BJ (cell line): ENCODE data around the gene ZNF507. TPM values are rescaled to one million over a fixed set of nuclear protein-coding genes. Genes with fewer than 3 reads are reported as not detected.

Experiments
- CTCF ChIA-PET: fragments of 350-600 bp; formaldehyde crosslinking; extraction: SDS; loops from one replicate; lab custom pipeline; 2021; ENCODE audit warnings: antibody characterized with exemption, inconsistent platforms; lab: Yijun Ruan, JAX
- POLR2A ChIA-PET: fragments of 300-600 bp; sonication (Branson Sonifier 250); formaldehyde crosslinking; extraction: SDS; loops from one replicate; lab custom pipeline; 2021; ENCODE audit warnings: antibody characterized with exemption; lab: Charles Lee
- DNase-seq: peaks from one replicate; pipeline ENCODE4 v3.0.0-alpha.2; 2011; ENCODE audit warnings: low read depth
- H3K27me3 ChIP-seq: 2 replicates; pipeline ENCODE4 v1.6.0; 2011; ENCODE audit warnings: low read length; ENCODE audit not compliant: control insufficient read depth, insufficient read depth
- H3K36me3 ChIP-seq: 2 replicates; pipeline ENCODE4 v1.5.1; 2011; ENCODE audit warnings: low read length; ENCODE audit not compliant: control insufficient read depth, insufficient read depth
- H3K4me3 ChIP-seq: 2 replicates; pipeline ENCODE4 v1.5.1; 2011; ENCODE audit warnings: low read depth, mild to moderate bottlenecking, control low read depth, low read length
- polyA plus RNA-seq: library from polyadenylated mRNA; depleted of rRNA; stranded (reverse); fragments of >200 nt; gene quantifications from 2 replicates; pipeline ENCODE4 v1.2.3, GENCODE V29; 2011
- TF ChIP-seq, protein P1 (sequence below): IDR thresholded peaks from 2 replicates; pipeline ENCODE4 v1.5.1; 2011; ENCODE audit warnings: low read depth, mild to moderate bottlenecking, control low read depth, inconsistent platforms, low read length, moderate library complexity; ENCODE audit not compliant: insufficient read depth

ZNF507 gene
- polyA plus RNA-seq, 1 experiment, result 6.7 TPM

DNA sequence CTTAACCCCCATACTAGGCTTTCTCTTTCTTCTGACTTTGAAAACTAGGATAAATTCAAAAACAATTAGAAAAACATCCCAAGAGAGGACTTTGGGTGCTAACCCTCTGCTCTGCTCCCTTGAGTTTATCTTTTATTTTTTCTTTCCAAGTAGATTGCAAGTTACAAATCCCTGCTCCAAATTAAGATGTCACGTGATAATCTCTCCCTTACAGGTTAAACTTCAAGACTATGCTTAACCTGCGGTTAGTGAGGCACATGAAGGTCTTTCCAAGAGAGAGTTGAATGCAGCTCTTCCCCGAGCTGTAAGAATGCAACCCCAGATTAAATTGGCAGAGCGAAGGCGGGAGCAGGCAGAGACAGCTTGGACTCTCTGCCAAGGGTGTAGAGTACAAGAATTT is 12.2 kb upstream of the ZNF507 start:
- ChIA-PET CTCF (no interaction called here), POLR2A (no interaction called here)
- DNase-seq, result no peak

DNA sequence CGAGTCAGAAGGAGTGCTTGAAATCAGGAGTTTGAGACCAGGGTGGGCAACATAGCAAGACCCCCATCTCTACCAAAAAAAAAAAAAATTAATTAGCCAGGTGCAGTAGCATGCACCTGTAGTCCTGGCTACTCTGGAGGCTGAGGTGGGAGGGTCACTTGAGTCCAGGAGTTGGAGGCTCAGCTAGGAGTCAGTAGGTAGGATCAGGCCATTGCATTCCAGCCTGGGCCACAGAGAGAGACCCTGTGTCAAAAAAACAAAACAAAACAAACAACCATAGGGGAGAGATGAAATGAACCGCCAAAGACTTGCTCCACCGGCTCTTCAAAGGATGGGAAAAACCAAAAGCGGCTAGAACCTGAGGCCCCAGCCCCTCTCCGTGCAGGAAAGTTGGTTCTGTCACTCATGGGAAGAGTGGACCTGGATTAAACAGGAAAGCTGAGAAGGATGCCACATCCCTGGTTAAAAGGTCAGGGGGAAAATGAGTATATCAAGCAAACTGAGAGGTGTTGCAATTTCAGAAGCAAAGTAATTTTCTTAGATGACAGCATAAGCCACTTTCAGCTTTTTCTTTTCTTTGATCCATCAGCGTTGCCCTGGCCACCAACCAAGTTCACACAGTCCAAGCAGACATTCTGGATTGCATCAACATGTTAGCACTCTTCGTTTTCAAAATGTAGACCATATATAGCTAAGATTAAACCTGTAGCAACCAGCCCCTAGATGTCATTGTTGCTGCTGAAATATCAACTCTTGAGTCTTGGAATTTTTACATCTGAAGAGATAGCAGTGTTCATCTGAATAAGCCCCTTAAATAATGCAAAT is 8.9 kb upstream of the ZNF507 start:
- TF ChIP-seq, protein P1, sequence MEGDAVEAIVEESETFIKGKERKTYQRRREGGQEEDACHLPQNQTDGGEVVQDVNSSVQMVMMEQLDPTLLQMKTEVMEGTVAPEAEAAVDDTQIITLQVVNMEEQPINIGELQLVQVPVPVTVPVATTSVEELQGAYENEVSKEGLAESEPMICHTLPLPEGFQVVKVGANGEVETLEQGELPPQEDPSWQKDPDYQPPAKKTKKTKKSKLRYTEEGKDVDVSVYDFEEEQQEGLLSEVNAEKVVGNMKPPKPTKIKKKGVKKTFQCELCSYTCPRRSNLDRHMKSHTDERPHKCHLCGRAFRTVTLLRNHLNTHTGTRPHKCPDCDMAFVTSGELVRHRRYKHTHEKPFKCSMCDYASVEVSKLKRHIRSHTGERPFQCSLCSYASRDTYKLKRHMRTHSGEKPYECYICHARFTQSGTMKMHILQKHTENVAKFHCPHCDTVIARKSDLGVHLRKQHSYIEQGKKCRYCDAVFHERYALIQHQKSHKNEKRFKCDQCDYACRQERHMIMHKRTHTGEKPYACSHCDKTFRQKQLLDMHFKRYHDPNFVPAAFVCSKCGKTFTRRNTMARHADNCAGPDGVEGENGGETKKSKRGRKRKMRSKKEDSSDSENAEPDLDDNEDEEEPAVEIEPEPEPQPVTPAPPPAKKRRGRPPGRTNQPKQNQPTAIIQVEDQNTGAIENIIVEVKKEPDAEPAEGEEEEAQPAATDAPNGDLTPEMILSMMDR, result peak; percentile 14; the same call in 1 of the 2 replicates
- DNase-seq, result no peak
- POLR2A ChIA-PET, result no interaction called here
- Histone ChIP-seq H3K4me3 (peak overlapping the region; percentile 16; the same call in 1 of the 2 replicates), H3K27me3 (no peaks in the 10 kb centered on the region), H3K36me3 (no peaks in the 10 kb centered on the region)
- CTCF ChIA-PET, result interaction anchor here (0.6 to 1.5 kb wide), 6 partner anchors 11 to 235 kb away, joined by 3 to 6 read pairs (median 4); no protein-coding TSS in a partner anchor

More for the DNA sequence above, 12.2 kb upstream of the ZNF507 start:
- H3K4me3 ChIP-seq, result no peak overlapping the region
- no peaks in the 10 kb centered on the region for H3K27me3 ChIP-seq
- TF ChIP-seq, protein P1, result no peak
- no peaks in the 10 kb centered on the region for H3K36me3 ChIP-seq

DNA sequence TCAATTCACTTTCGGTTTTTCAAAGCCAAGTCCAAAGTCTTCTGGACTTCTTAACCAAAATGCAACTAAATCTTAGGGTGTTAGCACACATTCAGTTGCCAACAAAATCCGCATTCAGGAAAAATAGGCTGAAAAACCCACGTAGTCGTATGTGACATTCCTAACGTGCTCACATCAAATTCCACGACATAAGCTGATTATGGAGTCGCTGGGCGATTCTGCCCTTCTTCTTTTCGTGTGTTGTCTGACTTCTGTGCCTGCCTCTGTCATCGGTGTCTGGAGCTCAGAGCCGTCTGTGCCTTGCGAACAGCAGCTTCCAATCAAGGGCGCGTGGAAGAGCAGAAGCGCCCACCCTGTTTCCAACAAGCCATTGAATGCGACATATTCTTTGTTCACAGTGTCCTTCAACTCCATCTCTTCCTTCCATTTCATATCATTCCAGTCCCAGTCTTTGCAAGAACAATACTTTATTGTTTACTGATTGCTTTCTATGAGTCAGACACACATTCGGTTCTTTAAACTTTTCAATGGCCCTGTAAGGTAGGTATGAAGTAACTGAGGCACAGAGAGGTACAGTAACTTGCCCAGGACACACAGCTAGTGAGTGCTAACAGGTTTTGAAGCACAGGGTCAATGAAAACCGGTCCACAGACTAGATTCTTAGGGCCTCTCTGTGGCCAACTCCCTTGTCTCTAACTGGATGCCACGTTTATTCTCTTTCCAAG is 8.2 kb upstream of the ZNF507 start:
- ChIA-PET CTCF (interaction anchor here (0.9 to 2.5 kb wide), 9 partner anchors 10 to 235 kb away, joined by 3 to 6 read pairs (median 4); no protein-coding TSS in a partner anchor), POLR2A (interaction anchor here (0.6 kb wide), 1 partner anchor 8 kb away, joined by 4 read pairs; the partner anchor contains the start of gene ZNF507)
- Histone ChIP-seq H3K4me3 (peak overlapping the region; percentile 16; the same call in 1 of the 2 replicates), H3K27me3 (no peaks in the 10 kb centered on the region), H3K36me3 (no peaks in the 10 kb centered on the region)
- no peak for DNase-seq
- TF ChIP-seq, protein P1, result no peak

DNA sequence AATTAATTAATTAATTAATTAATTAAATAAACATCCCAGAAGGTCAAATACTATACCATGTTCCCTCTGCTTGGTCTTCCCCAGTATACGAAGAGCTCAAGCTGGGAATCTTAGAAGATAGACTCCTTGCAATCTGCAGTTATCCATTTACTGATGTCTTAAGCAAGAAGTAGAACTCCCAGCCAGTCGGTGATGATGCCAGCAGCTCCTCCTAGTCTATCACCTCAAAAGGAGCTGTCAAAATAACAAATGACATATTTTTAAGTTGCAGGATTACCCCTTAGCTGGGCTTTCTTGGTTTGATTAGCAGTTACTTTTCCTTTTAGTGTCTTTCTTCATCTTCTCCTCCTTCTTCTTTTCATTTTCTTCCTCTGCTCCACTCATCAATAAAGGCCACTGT is 6.0 kb upstream of the ZNF507 start:
- TF ChIP-seq, protein P1, result no peak
- Histone ChIP-seq H3K27me3 (no peaks in the 10 kb centered on the region), H3K36me3 (no peaks in the 10 kb centered on the region), H3K4me3 (no peak overlapping the region)
- ChIA-PET CTCF (interaction anchor here (0.8 to 2.5 kb wide), 13 partner anchors 9 to 1670 kb away, joined by 3 to 12 read pairs (median 4); partner anchors contain the start of gene PDCD5), POLR2A (no interaction called here)
- no peak for DNase-seq
